ENCODE measurements around the gene PRCC.
A peak's percentile ranks its signal among the peaks of the same experiment; 100 is the strongest.

Gene PRCC

GRCh38 chr1:156746406-156746727 lies 21.0 kb upstream of the PRCC start:
- DNase-seq, result no peak
- peak overlapping the region; percentile 52 for H3K4me3 ChIP-seq (ENCODE audit: low read depth, low read length)
- H3K9me3 ChIP-seq (ENCODE audit: severe bottlenecking), result no peaks in the 10 kb centered on the region
- no peaks in the 10 kb centered on the region for H3K27me3 ChIP-seq (ENCODE audit: insufficient read depth, low read depth, severe bottlenecking)
- TF ChIP-seq, protein P1, sequence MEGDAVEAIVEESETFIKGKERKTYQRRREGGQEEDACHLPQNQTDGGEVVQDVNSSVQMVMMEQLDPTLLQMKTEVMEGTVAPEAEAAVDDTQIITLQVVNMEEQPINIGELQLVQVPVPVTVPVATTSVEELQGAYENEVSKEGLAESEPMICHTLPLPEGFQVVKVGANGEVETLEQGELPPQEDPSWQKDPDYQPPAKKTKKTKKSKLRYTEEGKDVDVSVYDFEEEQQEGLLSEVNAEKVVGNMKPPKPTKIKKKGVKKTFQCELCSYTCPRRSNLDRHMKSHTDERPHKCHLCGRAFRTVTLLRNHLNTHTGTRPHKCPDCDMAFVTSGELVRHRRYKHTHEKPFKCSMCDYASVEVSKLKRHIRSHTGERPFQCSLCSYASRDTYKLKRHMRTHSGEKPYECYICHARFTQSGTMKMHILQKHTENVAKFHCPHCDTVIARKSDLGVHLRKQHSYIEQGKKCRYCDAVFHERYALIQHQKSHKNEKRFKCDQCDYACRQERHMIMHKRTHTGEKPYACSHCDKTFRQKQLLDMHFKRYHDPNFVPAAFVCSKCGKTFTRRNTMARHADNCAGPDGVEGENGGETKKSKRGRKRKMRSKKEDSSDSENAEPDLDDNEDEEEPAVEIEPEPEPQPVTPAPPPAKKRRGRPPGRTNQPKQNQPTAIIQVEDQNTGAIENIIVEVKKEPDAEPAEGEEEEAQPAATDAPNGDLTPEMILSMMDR (IDR thresholded peaks at IDR 0.05; ENCODE audit: low read depth, low read length), result no peak
- peaks cover 82% of the 10 kb centered on the region for H3K36me3 ChIP-seq
- H3K27ac ChIP-seq, result peak overlapping the region; percentile 99

GRCh38 chr1:156746728-156747631 lies 20.4 kb upstream of the PRCC start:
- H3K36me3 ChIP-seq, result peaks cover 78% of the 10 kb centered on the region
- peak overlapping the region; percentile 87 for H3K4me3 ChIP-seq (ENCODE audit: low read depth, low read length)
- TF ChIP-seq, protein P1 (IDR thresholded peaks at IDR 0.05; ENCODE audit: low read depth, low read length), result peak; percentile 58
- H3K27ac ChIP-seq, result peak overlapping the region; percentile 99
- H3K9me3 ChIP-seq (ENCODE audit: severe bottlenecking), result no peaks in the 10 kb centered on the region
- peak; percentile 99 for DNase-seq
- no peaks in the 10 kb centered on the region for H3K27me3 ChIP-seq (ENCODE audit: insufficient read depth, low read depth, severe bottlenecking)

DNA sequence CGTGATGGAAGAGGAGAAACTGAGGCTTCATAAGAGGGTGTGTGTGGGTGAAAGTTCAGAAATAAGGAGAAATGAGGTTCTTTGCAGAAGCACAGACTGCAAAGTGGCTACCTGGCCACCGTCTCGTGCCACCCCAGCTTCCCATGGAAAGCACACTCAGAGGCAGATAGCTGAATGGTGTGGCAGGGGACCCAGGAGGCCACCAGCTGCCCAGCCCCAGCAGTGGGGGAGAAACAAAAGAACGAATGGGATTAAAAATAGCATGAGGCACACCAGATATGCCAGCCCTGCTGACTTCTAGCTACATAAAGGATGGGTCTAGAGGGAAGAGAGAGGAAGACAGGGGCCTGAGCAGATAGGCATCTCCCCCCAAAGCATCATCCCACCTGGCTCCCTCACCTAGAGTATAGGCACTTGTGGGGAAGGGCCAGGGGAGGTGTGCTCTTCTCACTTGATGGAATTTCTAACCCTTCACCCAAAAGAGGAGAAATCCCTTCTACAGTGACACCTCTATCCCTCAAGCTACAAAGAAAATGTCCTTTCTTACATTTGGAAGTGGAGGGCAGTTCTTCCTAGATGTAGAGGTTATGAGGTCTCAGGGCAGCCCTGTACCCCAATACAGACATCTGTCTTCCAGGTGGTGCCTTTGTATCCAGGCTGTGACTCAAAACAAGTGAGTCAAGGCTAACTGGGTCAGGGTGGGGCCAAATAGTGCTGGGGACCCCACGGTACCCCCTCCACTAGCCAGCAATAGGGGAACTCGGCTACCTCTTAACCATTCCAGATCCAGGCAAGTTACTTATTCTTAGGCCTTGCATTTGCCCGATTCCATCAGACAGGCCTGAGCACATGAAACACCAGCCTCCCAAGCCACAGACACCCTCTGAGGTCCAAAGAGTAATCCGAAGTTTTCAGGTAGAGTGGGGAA lies 19.3 kb upstream of the PRCC start:
- Histone ChIP-seq H3K4me3 (ENCODE audit: low read depth, low read length) (peak overlapping the region; percentile 87), H3K36me3 (peaks cover 71% of the 10 kb centered on the region), H3K9me3 (ENCODE audit: severe bottlenecking) (no peaks in the 10 kb centered on the region), H3K27me3 (ENCODE audit: insufficient read depth, low read depth, severe bottlenecking) (no peaks in the 10 kb centered on the region), H3K27ac (peak overlapping the region; percentile 99)
- DNase-seq, result no peak
- TF ChIP-seq, protein P1 (IDR thresholded peaks at IDR 0.05; ENCODE audit: low read depth, low read length), result no peak

GRCh38 chr1:156748670-156749418 lies 18.5 kb upstream of the PRCC start:
- peak; percentile 51 for DNase-seq

More at GRCh38 chr1:156748670-156749418, 18.5 kb upstream of the PRCC start:
- Histone ChIP-seq H3K27me3 (ENCODE audit: insufficient read depth, low read depth, severe bottlenecking) (no peaks in the 10 kb centered on the region), H3K27ac (peak overlapping the region; percentile 99), H3K36me3 (peaks cover 63% of the 10 kb centered on the region), H3K9me3 (ENCODE audit: severe bottlenecking) (no peaks in the 10 kb centered on the region), H3K4me3 (ENCODE audit: low read depth, low read length) (peak overlapping the region; percentile 87)
- TF ChIP-seq, protein P1 (IDR thresholded peaks at IDR 0.05; ENCODE audit: low read depth, low read length), result no peak

Data from WERI-Rb-1 (cell line).